ENCODE data around the gene WDR11.
A peak's percentile ranks its signal among the peaks of the same experiment; 100 is the strongest.

Gene WDR11

GRCh38 chr10:120850911-120851865, at the start of gene WDR11:
TSS of gene WDR11 (plus strand) at chr10:120851362. CDS start at chr10:120851421, 59 bp downstream.
- peak; percentile 59 for DNase-seq (ENCODE audit: low read depth)

- no peak for DNase-seq (ENCODE audit: low read depth)
Observed at GRCh38 chr10:120802935-120803334, 48.2 kb upstream of the WDR11 start.

- DNase-seq (ENCODE audit: low read depth): no peak
Observed at GRCh38 chr10:120803972-120804371, 47.2 kb upstream of the WDR11 start.

- DNase-seq (ENCODE audit: low read depth): no peak
Observed at GRCh38 chr10:120805014-120805812, 45.9 kb upstream of the WDR11 start.

GRCh38 chr10:120806081-120806480, 45.1 kb upstream of the WDR11 start:
- DNase-seq (ENCODE audit: low read depth): no peak

- no peak for DNase-seq (ENCODE audit: low read depth)
Observed at GRCh38 chr10:120810298-120810697, 40.9 kb upstream of the WDR11 start.

- DNase-seq (ENCODE audit: low read depth): no peak
Observed at GRCh38 chr10:120813085-120813484, 38.1 kb upstream of the WDR11 start.

GRCh38 chr10:120818301-120818700, 32.9 kb upstream of the WDR11 start:
- no peak for DNase-seq (ENCODE audit: low read depth)

GRCh38 chr10:120819366-120819765, 31.8 kb upstream of the WDR11 start:
- DNase-seq (ENCODE audit: low read depth): no peak

- DNase-seq (ENCODE audit: low read depth): no peak
Observed at GRCh38 chr10:120823266-120823665, 27.9 kb upstream of the WDR11 start.

- no peak for DNase-seq (ENCODE audit: low read depth)
Observed at GRCh38 chr10:120824881-120825309, 26.3 kb upstream of the WDR11 start.

GRCh38 chr10:120825878-120826769, 25.0 kb upstream of the WDR11 start:
- DNase-seq (ENCODE audit: low read depth): no peak

- no peak for DNase-seq (ENCODE audit: low read depth)
Observed at GRCh38 chr10:120827251-120827875, 23.8 kb upstream of the WDR11 start.

- DNase-seq (ENCODE audit: low read depth): no peak
Observed at GRCh38 chr10:120828763-120829319, 22.3 kb upstream of the WDR11 start.

- no peak for DNase-seq (ENCODE audit: low read depth)
Observed at GRCh38 chr10:120832106-120832505, 19.1 kb upstream of the WDR11 start.

GRCh38 chr10:120833222-120833928, 17.8 kb upstream of the WDR11 start:
- DNase-seq (ENCODE audit: low read depth): no peak

GRCh38 chr10:120835603-120836002, 15.6 kb upstream of the WDR11 start:
- no peak for DNase-seq (ENCODE audit: low read depth)

- no peak for DNase-seq (ENCODE audit: low read depth)
Observed at GRCh38 chr10:120838941-120839340, 12.2 kb upstream of the WDR11 start.

GRCh38 chr10:120841522-120842189, 9.5 kb upstream of the WDR11 start:
- DNase-seq (ENCODE audit: low read depth): no peak

GRCh38 chr10:120854388-120854787, 3.2 kb downstream of the WDR11 start:
- no peak for DNase-seq (ENCODE audit: low read depth)
